HepG2 (cell line): Measurements from ENCODE around the gene MARK2. TPM values are rescaled to one million over a fixed set of nuclear protein-coding genes. Genes with fewer than 3 reads are reported as not detected.

ENCODE experiments used
- CCDC6 ChIP-seq: sonication (generic); formaldehyde crosslinking; IDR thresholded peaks from 2 replicates; pipeline ENCODE4 v1.8.1; 2022; ENCODE audit warnings: mild to moderate bottlenecking, missing genetic modification reagents, moderate library complexity
- ESRRA ChIP-seq: sonication (generic); formaldehyde crosslinking; IDR thresholded peaks from 2 replicates; pipeline ENCODE4 v1.5.1; 2020; ENCODE audit warnings: mild to moderate bottlenecking, low read depth, missing genetic modification reagents
- FIP1L1 ChIP-seq: fragments of 200-400 bp; formaldehyde crosslinking; IDR thresholded peaks from 2 replicates; pipeline ENCODE4 v1.6.1; 2018; ENCODE audit warnings: low read depth, mild to moderate bottlenecking, low read length, moderate library complexity, borderline replicate concordance; ENCODE audit not compliant: insufficient read depth
- NFKBIZ ChIP-seq: IDR thresholded peaks from 2 replicates; pipeline ENCODE4 v1.6.1; 2018; ENCODE audit warnings: missing genetic modification reagents, missing compliant biosample characterization
- PAWR ChIP-seq: sonication (generic); formaldehyde crosslinking; IDR thresholded peaks from 2 replicates; pipeline ENCODE4 v1.4.0; 2020; ENCODE audit warnings: missing genetic modification reagents, mild to moderate bottlenecking, borderline replicate concordance
- PRMT3 ChIP-seq: sonication (generic); formaldehyde crosslinking; IDR thresholded peaks from 2 replicates; pipeline ENCODE4 v1.8.1; 2022; ENCODE audit warnings: low read depth, mild to moderate bottlenecking, moderate library complexity, missing genetic modification reagents, borderline replicate concordance
- SMAD1 ChIP-seq: sonication (generic); formaldehyde crosslinking; IDR thresholded peaks from 2 replicates; pipeline ENCODE4 v1.4.0; 2020; ENCODE audit warnings: missing genetic modification reagents, low read depth, mild to moderate bottlenecking, borderline replicate concordance
- SP1 ChIP-seq, 2 experiments: fragments of 450-650 bp in 1 of 2; sonication (generic) in 1 of 2; formaldehyde crosslinking in 1 of 2; IDR thresholded peaks; 2 replicates each; pipeline versions ENCODE4 v1.4.0 to v1.6.1; 2016 to 2020; ENCODE audit warnings: missing genetic modification reagents in 1 of 2
- ZNF296 ChIP-seq: sonication (generic); formaldehyde crosslinking; conservative IDR thresholded peaks from 2 replicates; pipeline ENCODE4 v1.5.0; 2020; ENCODE audit warnings: mild to moderate bottlenecking, missing genetic modification reagents
- ZNF30 ChIP-seq: sonication (generic); formaldehyde crosslinking; IDR thresholded peaks from 2 replicates; pipeline ENCODE4 v1.5.0; 2020; ENCODE audit warnings: mild to moderate bottlenecking, missing genetic modification reagents
- polyA plus RNA-seq, 8 experiments: library from polyadenylated mRNA; depleted of rRNA in 3 of 8; stranded (reverse) in 7 of 8; unstranded in 1 of 8; fragments of >200 nt; fragmentation: Illumina TruSeq in 4 of 8; extraction: Trizol in 4 of 8; gene quantifications; 2 replicates each; pipeline versions ENCODE4 v1.2.1 to v1.2.3, GENCODE V29; 2011 to 2016; ENCODE audit warnings: low read depth in 4 of 8, missing spikeins in 1 of 8, mixed read lengths in 1 of 8; ENCODE audit not compliant: insufficient read depth in 1 of 8
- total RNA-seq, 5 experiments: library from RNA; depleted of rRNA; stranded (reverse); fragments of >200 nt; fragmentation: Illumina TruSeq; extraction: Trizol; gene quantifications; 2 replicates each; pipeline ENCODE4 v1.2.3, GENCODE V29; 2016; ENCODE audit warnings: low read depth in 1 of 5
- TF ChIP-seq, protein P1 (sequence below): sonication (generic); formaldehyde crosslinking; IDR thresholded peaks from 2 replicates; pipeline ENCODE4 v1.8.1; 2023; ENCODE audit warnings: mild to moderate bottlenecking, missing genetic modification reagents
- TF ChIP-seq, protein P2 (sequence below): sonication (generic); formaldehyde crosslinking; IDR thresholded peaks from 2 replicates; pipeline ENCODE4 v1.4.0; 2020; ENCODE audit warnings: missing genetic modification reagents, borderline replicate concordance
- TF ChIP-seq, protein P3 (sequence below), 2 experiments: sonication (generic) in 1 of 2; formaldehyde crosslinking in 1 of 2; IDR thresholded peaks; 2 replicates each; pipeline versions ENCODE4 v1.6.1 to v1.9.0; 2014 to 2022; ENCODE audit warnings: antibody characterized with exemption in 1 of 2, borderline replicate concordance in 1 of 2, inconsistent platforms in 1 of 2, low read depth in 1 of 2, missing genetic modification reagents in 1 of 2
- TF ChIP-seq, protein P4 (sequence below): sonication (generic); formaldehyde crosslinking; IDR thresholded peaks from 2 replicates; pipeline ENCODE4 v1.4.0; 2020; ENCODE audit warnings: low read depth, mild to moderate bottlenecking, missing genetic modification reagents
- TF ChIP-seq, protein P5 (sequence below): sonication (generic); formaldehyde crosslinking; IDR thresholded peaks from 2 replicates; pipeline ENCODE4 v1.4.0; 2020; ENCODE audit warnings: missing genetic modification reagents

MARK2 gene
- total and polyA plus RNA-seq, 2 of the 13 experiments (the other 11 are each of a cell fraction or from before 2014, with no cell fraction given) = 13.5 to 13.9 TPM

DNA sequence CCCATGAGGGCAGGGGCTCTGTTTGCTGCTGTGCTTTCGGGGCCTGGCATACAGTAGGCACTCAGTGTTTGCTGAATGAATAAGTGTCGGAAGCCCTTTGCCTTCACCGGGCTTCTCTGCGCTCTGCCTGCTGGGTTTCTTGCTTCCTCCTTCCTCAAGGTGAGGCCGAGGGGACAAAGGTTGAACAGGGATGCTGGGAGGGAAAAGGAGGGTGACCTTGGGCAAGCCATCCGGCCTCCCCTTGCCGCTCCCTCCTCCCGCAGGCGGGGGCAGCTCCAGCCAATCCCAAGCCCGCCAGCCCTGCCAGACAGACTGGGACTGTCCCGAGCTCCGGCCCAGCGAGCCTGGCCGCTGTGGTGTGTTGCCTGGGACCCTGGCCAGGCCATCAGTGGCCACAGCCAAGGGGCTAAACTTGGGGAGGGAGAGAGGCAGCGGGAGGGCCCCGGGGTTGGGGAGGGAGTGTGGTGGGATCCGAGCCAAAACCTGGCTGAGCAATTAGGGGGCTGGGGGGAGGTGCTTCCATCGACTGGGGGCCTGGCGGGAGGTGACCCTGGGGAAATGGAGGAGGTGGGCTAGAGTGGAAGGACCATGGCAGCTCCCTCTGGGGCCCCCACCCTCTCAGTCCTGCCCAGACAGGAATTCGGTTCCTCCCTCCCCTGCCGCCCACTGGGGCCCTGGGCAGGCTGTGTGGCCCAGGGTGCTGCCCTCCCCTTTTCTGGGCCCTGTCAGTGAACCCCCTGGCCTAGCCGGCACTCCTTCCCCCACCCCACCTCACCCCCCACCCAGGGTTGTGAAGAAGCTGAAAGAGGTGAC lies 81.4 kb downstream of the MARK2 start (continued):
- TF ChIP-seq, protein P1, sequence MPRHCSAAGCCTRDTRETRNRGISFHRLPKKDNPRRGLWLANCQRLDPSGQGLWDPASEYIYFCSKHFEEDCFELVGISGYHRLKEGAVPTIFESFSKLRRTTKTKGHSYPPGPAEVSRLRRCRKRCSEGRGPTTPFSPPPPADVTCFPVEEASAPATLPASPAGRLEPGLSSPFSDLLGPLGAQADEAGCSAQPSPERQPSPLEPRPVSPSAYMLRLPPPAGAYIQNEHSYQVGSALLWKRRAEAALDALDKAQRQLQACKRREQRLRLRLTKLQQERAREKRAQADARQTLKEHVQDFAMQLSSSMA (CRISPR knock-in tag) = no peak; the same call in 1 of the 2 replicates
- TF ChIP-seq, protein P2, sequence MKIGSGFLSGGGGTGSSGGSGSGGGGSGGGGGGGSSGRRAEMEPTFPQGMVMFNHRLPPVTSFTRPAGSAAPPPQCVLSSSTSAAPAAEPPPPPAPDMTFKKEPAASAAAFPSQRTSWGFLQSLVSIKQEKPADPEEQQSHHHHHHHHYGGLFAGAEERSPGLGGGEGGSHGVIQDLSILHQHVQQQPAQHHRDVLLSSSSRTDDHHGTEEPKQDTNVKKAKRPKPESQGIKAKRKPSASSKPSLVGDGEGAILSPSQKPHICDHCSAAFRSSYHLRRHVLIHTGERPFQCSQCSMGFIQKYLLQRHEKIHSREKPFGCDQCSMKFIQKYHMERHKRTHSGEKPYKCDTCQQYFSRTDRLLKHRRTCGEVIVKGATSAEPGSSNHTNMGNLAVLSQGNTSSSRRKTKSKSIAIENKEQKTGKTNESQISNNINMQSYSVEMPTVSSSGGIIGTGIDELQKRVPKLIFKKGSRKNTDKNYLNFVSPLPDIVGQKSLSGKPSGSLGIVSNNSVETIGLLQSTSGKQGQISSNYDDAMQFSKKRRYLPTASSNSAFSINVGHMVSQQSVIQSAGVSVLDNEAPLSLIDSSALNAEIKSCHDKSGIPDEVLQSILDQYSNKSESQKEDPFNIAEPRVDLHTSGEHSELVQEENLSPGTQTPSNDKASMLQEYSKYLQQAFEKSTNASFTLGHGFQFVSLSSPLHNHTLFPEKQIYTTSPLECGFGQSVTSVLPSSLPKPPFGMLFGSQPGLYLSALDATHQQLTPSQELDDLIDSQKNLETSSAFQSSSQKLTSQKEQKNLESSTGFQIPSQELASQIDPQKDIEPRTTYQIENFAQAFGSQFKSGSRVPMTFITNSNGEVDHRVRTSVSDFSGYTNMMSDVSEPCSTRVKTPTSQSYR (CRISPR knock-in tag) = no peak
- no peak for TF ChIP-seq NFKBIZ (CRISPR knock-in tag)
- TF ChIP-seq, protein P3, sequence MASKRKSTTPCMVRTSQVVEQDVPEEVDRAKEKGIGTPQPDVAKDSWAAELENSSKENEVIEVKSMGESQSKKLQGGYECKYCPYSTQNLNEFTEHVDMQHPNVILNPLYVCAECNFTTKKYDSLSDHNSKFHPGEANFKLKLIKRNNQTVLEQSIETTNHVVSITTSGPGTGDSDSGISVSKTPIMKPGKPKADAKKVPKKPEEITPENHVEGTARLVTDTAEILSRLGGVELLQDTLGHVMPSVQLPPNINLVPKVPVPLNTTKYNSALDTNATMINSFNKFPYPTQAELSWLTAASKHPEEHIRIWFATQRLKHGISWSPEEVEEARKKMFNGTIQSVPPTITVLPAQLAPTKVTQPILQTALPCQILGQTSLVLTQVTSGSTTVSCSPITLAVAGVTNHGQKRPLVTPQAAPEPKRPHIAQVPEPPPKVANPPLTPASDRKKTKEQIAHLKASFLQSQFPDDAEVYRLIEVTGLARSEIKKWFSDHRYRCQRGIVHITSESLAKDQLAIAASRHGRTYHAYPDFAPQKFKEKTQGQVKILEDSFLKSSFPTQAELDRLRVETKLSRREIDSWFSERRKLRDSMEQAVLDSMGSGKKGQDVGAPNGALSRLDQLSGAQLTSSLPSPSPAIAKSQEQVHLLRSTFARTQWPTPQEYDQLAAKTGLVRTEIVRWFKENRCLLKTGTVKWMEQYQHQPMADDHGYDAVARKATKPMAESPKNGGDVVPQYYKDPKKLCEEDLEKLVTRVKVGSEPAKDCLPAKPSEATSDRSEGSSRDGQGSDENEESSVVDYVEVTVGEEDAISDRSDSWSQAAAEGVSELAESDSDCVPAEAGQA (IDR thresholded peaks at IDR 0.05; ENCODE audit: low read depth) = no peak
- TF ChIP-seq, protein P3 (CRISPR knock-in tag; IDR thresholded peaks at IDR 0.05; ENCODE audit: borderline replicate concordance) = no peak
- no peak for TF ChIP-seq FIP1L1
- no peak for TF ChIP-seq SMAD1 (CRISPR knock-in tag)
- peak; percentile 96 for TF ChIP-seq ESRRA (CRISPR knock-in tag)
- TF ChIP-seq CCDC6 (CRISPR knock-in tag) = no peak
- TF ChIP-seq SP1 (IDR thresholded peaks at IDR 0.05) = no peak
- TF ChIP-seq SP1 (CRISPR knock-in tag; IDR thresholded peaks at IDR 0.05) = no peak
- TF ChIP-seq ZNF296 (CRISPR knock-in tag) = no peak
- TF ChIP-seq, protein P4, sequence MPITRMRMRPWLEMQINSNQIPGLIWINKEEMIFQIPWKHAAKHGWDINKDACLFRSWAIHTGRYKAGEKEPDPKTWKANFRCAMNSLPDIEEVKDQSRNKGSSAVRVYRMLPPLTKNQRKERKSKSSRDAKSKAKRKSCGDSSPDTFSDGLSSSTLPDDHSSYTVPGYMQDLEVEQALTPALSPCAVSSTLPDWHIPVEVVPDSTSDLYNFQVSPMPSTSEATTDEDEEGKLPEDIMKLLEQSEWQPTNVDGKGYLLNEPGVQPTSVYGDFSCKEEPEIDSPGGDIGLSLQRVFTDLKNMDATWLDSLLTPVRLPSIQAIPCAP (CRISPR knock-in tag) = no peak
- TF ChIP-seq, protein P5, sequence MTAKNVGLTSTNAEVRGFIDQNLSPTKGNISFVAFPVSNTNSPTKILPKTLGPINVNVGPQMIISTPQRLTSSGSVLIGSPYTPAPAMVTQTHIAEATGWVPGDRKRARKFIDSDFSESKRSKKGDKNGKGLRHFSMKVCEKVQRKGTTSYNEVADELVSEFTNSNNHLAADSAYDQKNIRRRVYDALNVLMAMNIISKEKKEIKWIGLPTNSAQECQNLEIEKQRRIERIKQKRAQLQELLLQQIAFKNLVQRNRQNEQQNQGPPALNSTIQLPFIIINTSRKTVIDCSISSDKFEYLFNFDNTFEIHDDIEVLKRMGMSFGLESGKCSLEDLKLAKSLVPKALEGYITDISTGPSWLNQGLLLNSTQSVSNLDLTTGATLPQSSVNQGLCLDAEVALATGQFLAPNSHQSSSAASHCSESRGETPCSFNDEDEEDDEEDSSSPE (CRISPR knock-in tag) = no peak
- no peak for TF ChIP-seq ZNF30 (CRISPR knock-in tag)
- no peak for TF ChIP-seq PAWR (CRISPR knock-in tag)
- TF ChIP-seq PRMT3 (CRISPR knock-in tag) = no peak
